Transverse colon (tissue), 4 donors: ENCODE data around the gene TMEM33. TPM values are rescaled to one million over a fixed set of nuclear protein-coding genes. Genes with fewer than 3 reads are reported as not detected.
A peak's percentile ranks its signal among the peaks of the same experiment; 100 is the strongest.

Source experiments
- DNase-seq: peaks from one replicate; pipeline ENCODE4 v3.0.0-alpha.2; 2019
- H3K27ac ChIP-seq, 4 donors: fragments of 200-600 bp; sonication (generic); 2 replicates each; pipeline ENCODE4 v1.5.1; 2016 to 2018; ENCODE audit warnings: inconsistent platforms in 4 of 4
- H3K27me3 ChIP-seq: fragments of 200-600 bp; sonication (generic); 2 replicates; pipeline ENCODE4 v1.5.1; 2017; ENCODE audit warnings: inconsistent platforms
- H3K36me3 ChIP-seq, 4 donors: fragments of 200-600 bp; sonication (generic); 2 replicates each; pipeline ENCODE4 v1.5.1; 2017 to 2019; ENCODE audit warnings: inconsistent platforms in 4 of 4
- H3K4me1 ChIP-seq, 4 donors: fragments of 200-600 bp; sonication (generic); 2 replicates each; pipeline ENCODE4 v1.5.1; 2017 to 2020; ENCODE audit warnings: inconsistent platforms in 4 of 4
- H3K4me3 ChIP-seq, 4 donors: fragments of 200-600 bp; sonication (generic); 1 replicate in 1 of 4; 2 replicates in 3 of 4; pipeline versions ENCODE4 v1.5.1 to v1.6.1; 2017 to 2019; ENCODE audit warnings: inconsistent platforms in 4 of 4
- H3K9me3 ChIP-seq, 2 donors: fragments of 200-600 bp; sonication (generic); 2 replicates each; pipeline ENCODE4 v1.5.1; 2017 to 2019; ENCODE audit warnings: inconsistent platforms in 2 of 2
- EP300 ChIP-seq: sonication (generic); formaldehyde crosslinking; IDR thresholded peaks from one replicate; pipeline ENCODE4 v1.6.1; 2017; ENCODE audit warnings: antibody characterized with exemption, low read depth
- POLR2A ChIP-seq: fragments of 450-650 bp; IDR thresholded peaks from one replicate; pipeline ENCODE4 v1.6.1; 2016; ENCODE audit warnings: antibody characterized with exemption, mild to moderate bottlenecking, moderate library complexity
- POLR2AphosphoS5 ChIP-seq, 3 donors: sonication (generic); formaldehyde crosslinking; IDR thresholded peaks; one replicate each; pipeline ENCODE4 v1.6.1; 2016; ENCODE audit warnings: antibody characterized with exemption in 3 of 3
- WGBS, 2 donors: methylation state at CpG; one replicate each; pipeline ENCODE4 v1.1.5; 2018; ENCODE audit warnings: low coverage in 1 of 2; 5-methylcytosine and 5-hydroxymethylcytosine counted together
- in situ Hi-C, 4 donors: fragments of 200-750 bp; cut with MboI; loops; one replicate each; pipeline versions ENCODE4 v1.15.0 to v1.15.1; 2017; ENCODE audit warnings: low sequenced_read_pairs in 3 of 4, low pct_ligation_motif_present in 1 of 4, low pct_unique_long_range_greater_than_20kb in 1 of 4
- intact Hi-C: fragments of 100-400 bp; cut with DNase I; formaldehyde crosslinking; loops from one replicate; pipeline ENCODE4 v1.15.1; 2023; ENCODE audit warnings: low total_unique reads
- total RNA-seq, 4 donors: library from RNA; depleted of rRNA; stranded (reverse); fragments of >200 nt; gene quantifications; one replicate each; pipeline ENCODE4 v1.1.0, GENCODE V29; 2016
- TF ChIP-seq, protein P1 (sequence below), 5 experiments: fragments of 200-600 bp in 3 of 5; fragments of 450-650 bp in 2 of 5; sonication (generic) in 3 of 5; IDR thresholded peaks; 1 replicate in 2 of 5; 2 replicates in 3 of 5; pipeline ENCODE4 v1.5.1; 2016 to 2017; ENCODE audit warnings: antibody characterized with exemption in 5 of 5, inconsistent platforms in 3 of 5, mild to moderate bottlenecking in 2 of 5, moderate library complexity in 1 of 5

TMEM33 gene
- total RNA-seq, 4 donors from 2014 or later: 41.8 to 59.3 (median 54.9) TPM

DNA sequence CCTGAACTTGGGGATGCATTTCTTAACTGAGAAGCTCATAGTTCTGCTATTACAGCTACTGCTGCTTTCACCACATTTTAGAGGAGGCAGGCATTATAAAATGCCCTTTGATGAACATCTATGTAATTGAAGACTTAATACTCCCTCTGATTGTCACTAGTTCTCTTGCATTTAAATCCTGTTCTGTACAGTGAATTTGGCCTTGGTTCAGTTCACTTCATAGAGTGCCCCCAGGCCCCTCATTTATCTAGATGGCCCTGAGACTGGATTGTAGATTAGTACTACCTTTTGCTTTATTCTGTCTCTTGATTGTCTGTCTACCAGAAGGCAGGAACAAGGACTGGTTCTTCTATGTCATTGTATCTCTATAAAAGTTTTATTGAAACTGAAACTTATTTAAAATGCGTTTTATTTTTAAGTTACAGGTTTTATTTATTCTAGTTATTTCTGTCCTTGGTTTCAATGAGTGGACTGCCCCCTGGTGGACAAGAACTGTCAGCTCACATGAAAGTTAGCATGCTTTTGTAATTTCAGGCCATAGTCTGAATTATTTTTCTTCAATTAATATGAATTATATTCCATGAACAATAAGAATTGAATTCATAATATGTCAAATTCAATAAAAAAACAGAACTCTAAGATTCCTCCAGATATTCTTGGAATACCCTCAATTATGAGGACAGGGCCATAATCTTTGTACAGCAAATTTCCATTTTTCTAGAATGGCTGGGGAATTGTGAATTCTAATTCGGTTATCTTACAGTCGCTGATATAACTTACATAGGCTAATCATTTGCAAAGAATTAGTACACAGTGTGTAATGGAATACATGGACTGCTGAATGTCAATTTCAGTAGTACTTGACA lies 47.2 kb upstream of the TMEM33 start:
- in situ Hi-C loops: loop anchor here (5.0 to 25.0 kb wide), 3 partner anchors 196 to 603 kb away; no protein-coding TSS in a partner anchor
- peaks cover 54% of the 10 kb centered on the region for H3K27me3 ChIP-seq
- H3K9me3 ChIP-seq: no peaks in the 10 kb centered on the region
- no peaks in the 10 kb centered on the region for H3K4me1 ChIP-seq
- intact Hi-C loops: loop anchor here (5.0 kb wide), 1 partner anchor 196 kb away; no protein-coding TSS in a partner anchor
- WGBS, 2 donors: 0 to 6% methylated on average over 3 of the region's 3 CpGs
- DNase-seq: peak; percentile 21
- H3K4me3 ChIP-seq: no peak overlapping the region
- H3K36me3 ChIP-seq: no peaks in the 10 kb centered on the region
- TF ChIP-seq POLR2A: no peak
- TF ChIP-seq, protein P1, sequence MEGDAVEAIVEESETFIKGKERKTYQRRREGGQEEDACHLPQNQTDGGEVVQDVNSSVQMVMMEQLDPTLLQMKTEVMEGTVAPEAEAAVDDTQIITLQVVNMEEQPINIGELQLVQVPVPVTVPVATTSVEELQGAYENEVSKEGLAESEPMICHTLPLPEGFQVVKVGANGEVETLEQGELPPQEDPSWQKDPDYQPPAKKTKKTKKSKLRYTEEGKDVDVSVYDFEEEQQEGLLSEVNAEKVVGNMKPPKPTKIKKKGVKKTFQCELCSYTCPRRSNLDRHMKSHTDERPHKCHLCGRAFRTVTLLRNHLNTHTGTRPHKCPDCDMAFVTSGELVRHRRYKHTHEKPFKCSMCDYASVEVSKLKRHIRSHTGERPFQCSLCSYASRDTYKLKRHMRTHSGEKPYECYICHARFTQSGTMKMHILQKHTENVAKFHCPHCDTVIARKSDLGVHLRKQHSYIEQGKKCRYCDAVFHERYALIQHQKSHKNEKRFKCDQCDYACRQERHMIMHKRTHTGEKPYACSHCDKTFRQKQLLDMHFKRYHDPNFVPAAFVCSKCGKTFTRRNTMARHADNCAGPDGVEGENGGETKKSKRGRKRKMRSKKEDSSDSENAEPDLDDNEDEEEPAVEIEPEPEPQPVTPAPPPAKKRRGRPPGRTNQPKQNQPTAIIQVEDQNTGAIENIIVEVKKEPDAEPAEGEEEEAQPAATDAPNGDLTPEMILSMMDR (IDR thresholded peaks at IDR 0.05): peak; percentile 61 to 93 (median 90)
- H3K27ac ChIP-seq: no peak overlapping the region

DNA sequence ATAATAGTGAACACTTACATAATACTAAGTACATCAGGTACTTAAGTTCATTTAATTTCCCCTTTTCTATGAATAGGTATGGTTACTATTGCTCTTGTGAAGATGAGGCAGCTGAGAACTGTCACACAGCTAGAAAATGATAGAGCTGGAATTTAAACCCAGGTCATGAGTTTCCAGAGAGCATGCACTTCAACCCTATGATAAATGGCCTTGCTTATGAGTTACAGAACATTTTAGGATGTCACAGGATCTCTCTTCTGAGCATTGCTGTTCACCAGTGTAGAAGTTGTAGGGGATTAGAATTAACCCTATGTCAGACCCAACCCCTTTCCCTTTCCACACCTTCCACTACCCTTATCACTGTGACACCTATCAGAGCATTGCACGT lies 46.5 kb upstream of the TMEM33 start:
- Histone ChIP-seq H3K4me3 (no peak overlapping the region), H3K27me3 (peaks cover 48% of the 10 kb centered on the region), H3K9me3 (no peaks in the 10 kb centered on the region), H3K27ac (no peak overlapping the region), H3K4me1 (no peaks in the 10 kb centered on the region), H3K36me3 (no peaks in the 10 kb centered on the region)
- in situ Hi-C loops: loop anchor here (5.0 to 25.0 kb wide), 3 partner anchors 196 to 604 kb away; no protein-coding TSS in a partner anchor
- TF ChIP-seq POLR2A (no peak), EP300 (no peak), POLR2AphosphoS5 (IDR thresholded peaks at IDR 0.05) (no peak)
- TF ChIP-seq, protein P1 (IDR thresholded peaks at IDR 0.05): no peak
- no peak for DNase-seq
- WGBS, 2 donors: 63 to 91% methylated on average over 1 of the region's 1 CpG
- intact Hi-C loops: loop anchor here (5.0 kb wide), 1 partner anchor 196 kb away; no protein-coding TSS in a partner anchor

DNA sequence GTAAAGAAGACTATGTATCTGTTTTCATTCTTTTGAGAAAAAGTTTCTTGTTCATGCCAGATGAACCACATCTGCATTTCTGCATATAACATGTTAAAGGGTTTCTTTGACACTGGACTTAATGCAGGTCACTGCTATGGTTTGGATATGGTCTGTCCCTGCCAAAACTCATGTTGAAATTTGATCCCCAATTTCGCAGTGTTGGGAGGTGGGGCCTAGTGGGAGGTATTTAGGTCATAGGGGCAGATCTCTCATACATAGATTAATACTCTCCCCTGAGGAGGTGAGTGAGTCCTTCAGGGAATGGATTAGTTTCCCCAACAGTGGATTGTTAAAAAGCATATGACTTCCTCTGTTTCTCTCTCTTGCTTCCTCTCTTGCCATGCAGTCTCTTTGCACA lies 45.9 kb upstream of the TMEM33 start:
- H3K9me3 ChIP-seq: no peaks in the 10 kb centered on the region
- peaks cover 42% of the 10 kb centered on the region for H3K27me3 ChIP-seq
- in situ Hi-C loops: loop anchor here (5.0 to 25.0 kb wide), 3 partner anchors 197 to 605 kb away; no protein-coding TSS in a partner anchor
- TF ChIP-seq POLR2AphosphoS5 (IDR thresholded peaks at IDR 0.05) (no peak), POLR2A (no peak), EP300 (no peak)
- TF ChIP-seq, protein P1 (IDR thresholded peaks at IDR 0.05): no peak
- H3K27ac ChIP-seq: no peak overlapping the region
- intact Hi-C loops: loop anchor here (5.0 kb wide), 1 partner anchor 197 kb away; no protein-coding TSS in a partner anchor
- no peak overlapping the region for H3K4me3 ChIP-seq
- DNase-seq: no peak
- no peaks in the 10 kb centered on the region for H3K4me1 ChIP-seq
- no peaks in the 10 kb centered on the region for H3K36me3 ChIP-seq
- 39% methylated on average over 1 of the region's 1 CpG; no CpG with 5 or more reads in 1 of the 2 donors for WGBS, 2 donors

DNA sequence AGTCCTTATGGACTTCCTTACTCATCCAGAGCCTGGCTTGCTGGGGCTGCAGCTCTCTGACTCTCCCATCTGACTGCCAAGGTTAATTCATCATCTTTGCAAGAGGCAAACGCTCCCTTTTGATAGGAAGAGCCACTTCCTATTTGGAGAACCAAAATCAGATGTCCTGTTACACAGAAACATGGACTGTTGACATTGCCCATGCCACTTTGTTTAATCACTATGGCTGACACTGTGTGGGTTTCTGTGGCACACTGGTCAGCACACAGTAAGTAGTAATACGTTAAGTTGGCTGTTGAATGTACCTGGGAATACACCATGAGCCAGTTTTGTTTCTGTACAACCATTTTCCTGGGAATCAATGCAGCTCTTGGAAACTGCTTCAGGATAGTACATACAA lies 45.1 kb upstream of the TMEM33 start:
- Histone ChIP-seq H3K9me3 (no peaks in the 10 kb centered on the region), H3K27me3 (peaks cover 35% of the 10 kb centered on the region), H3K4me1 (no peaks in the 10 kb centered on the region), H3K4me3 (no peak overlapping the region), H3K36me3 (no peaks in the 10 kb centered on the region), H3K27ac (no peak overlapping the region)
- 67 to 71% methylated on average over 1 to 2 of the region's 2 CpGs for whole genome bisulfite sequencing, 2 donors
- intact Hi-C loops (no loop called here), in situ Hi-C loops (loop anchor here in 3 of 4 donors (25.0 kb wide), 1 partner anchor 603 kb away; no protein-coding TSS in a partner anchor)
- no peak for DNase-seq
- TF ChIP-seq POLR2AphosphoS5 (IDR thresholded peaks at IDR 0.05): no peak
- TF ChIP-seq, protein P1 (IDR thresholded peaks at IDR 0.05): no peak
- TF ChIP-seq EP300: no peak
- no peak for TF ChIP-seq POLR2A
